ENCODE measurements around the gene GOLPH3. TPM values are rescaled to one million over a fixed set of nuclear protein-coding genes. Genes with fewer than 3 reads are reported as not detected.

The GOLPH3 gene
- total and polyA plus RNA-seq, 9 donors = 54.2 to 88.9 (median 80.2) TPM

- WGBS, 3 donors = 72 to 79% (median 73%) methylated on average over 9 of the region's 9 CpGs
- intact Hi-C loops (cut with DNase I) = no loop called here
- Histone ChIP-seq H3K36me3 (no peaks in the 10 kb centered on the region), H3K4me3 (no peak overlapping the region), H3K4me1 (ENCODE audit: insufficient read depth) (peaks cover 15% of the 10 kb centered on the region), H3K9me3 (no peaks in the 10 kb centered on the region), H3K27me3 (no peaks in the 10 kb centered on the region), H3K27ac (no peak overlapping the region)
- no peak for DNase-seq
- TF ChIP-seq POLR2A (IDR thresholded peaks at IDR 0.05) (no peak), EP300 (IDR thresholded peaks at IDR 0.05) (no peak)
- TF ChIP-seq, protein P1, sequence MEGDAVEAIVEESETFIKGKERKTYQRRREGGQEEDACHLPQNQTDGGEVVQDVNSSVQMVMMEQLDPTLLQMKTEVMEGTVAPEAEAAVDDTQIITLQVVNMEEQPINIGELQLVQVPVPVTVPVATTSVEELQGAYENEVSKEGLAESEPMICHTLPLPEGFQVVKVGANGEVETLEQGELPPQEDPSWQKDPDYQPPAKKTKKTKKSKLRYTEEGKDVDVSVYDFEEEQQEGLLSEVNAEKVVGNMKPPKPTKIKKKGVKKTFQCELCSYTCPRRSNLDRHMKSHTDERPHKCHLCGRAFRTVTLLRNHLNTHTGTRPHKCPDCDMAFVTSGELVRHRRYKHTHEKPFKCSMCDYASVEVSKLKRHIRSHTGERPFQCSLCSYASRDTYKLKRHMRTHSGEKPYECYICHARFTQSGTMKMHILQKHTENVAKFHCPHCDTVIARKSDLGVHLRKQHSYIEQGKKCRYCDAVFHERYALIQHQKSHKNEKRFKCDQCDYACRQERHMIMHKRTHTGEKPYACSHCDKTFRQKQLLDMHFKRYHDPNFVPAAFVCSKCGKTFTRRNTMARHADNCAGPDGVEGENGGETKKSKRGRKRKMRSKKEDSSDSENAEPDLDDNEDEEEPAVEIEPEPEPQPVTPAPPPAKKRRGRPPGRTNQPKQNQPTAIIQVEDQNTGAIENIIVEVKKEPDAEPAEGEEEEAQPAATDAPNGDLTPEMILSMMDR (IDR thresholded peaks at IDR 0.05) = no peak
These were observed 17.5 kb downstream of the GOLPH3 start for GRCh38 chr5:32156635-32157034.

- Histone ChIP-seq H3K27ac (no peak overlapping the region), H3K4me3 (no peak overlapping the region), H3K27me3 (no peaks in the 10 kb centered on the region), H3K36me3 (no peaks in the 10 kb centered on the region), H3K9me3 (no peaks in the 10 kb centered on the region), H3K4me1 (ENCODE audit: insufficient read depth) (peaks cover 17% of the 10 kb centered on the region)
- intact Hi-C loops (cut with DNase I) = no loop called here
- 68 to 83% (median 83%) methylated on average over 2 of the region's 2 CpGs for WGBS, 3 donors
- TF ChIP-seq POLR2A (IDR thresholded peaks at IDR 0.05) (no peak), EP300 (IDR thresholded peaks at IDR 0.05) (no peak)
- TF ChIP-seq, protein P1 (IDR thresholded peaks at IDR 0.05) = no peak
- DNase-seq = no peak
These were observed 18.9 kb downstream of the GOLPH3 start for GRCh38 chr5:32155211-32155610.

GRCh38 chr5:32153723-32154122 lies 20.4 kb downstream of the GOLPH3 start:
- DNase-seq = no peak
- WGBS, 3 donors = 10 to 13% (median 11%) methylated on average over 3 of the region's 3 CpGs
- Histone ChIP-seq H3K4me1 (ENCODE audit: insufficient read depth) (peaks cover 18% of the 10 kb centered on the region), H3K27me3 (no peaks in the 10 kb centered on the region), H3K27ac (no peak overlapping the region), H3K4me3 (no peak overlapping the region), H3K36me3 (no peaks in the 10 kb centered on the region), H3K9me3 (no peaks in the 10 kb centered on the region)
- intact Hi-C loops (cut with DNase I) = no loop called here
- TF ChIP-seq, protein P1 (IDR thresholded peaks at IDR 0.05) = no peak
- no peak for TF ChIP-seq POLR2A (IDR thresholded peaks at IDR 0.05)
- TF ChIP-seq EP300 (IDR thresholded peaks at IDR 0.05) = no peak

GRCh38 chr5:32151198-32151597 lies 22.9 kb downstream of the GOLPH3 start:
- Histone ChIP-seq H3K9me3 (no peaks in the 10 kb centered on the region), H3K36me3 (no peaks in the 10 kb centered on the region), H3K27me3 (no peaks in the 10 kb centered on the region), H3K27ac (no peak overlapping the region), H3K4me1 (ENCODE audit: insufficient read depth) (peaks cover 9% of the 10 kb centered on the region), H3K4me3 (no peak overlapping the region)
- 87 to 93% (median 88%) methylated on average over 6 of the region's 6 CpGs for WGBS, 3 donors
- no peak for TF ChIP-seq POLR2A (IDR thresholded peaks at IDR 0.05)
- TF ChIP-seq, protein P1 (IDR thresholded peaks at IDR 0.05) = no peak
- TF ChIP-seq EP300 (IDR thresholded peaks at IDR 0.05) = no peak
- intact Hi-C loops (cut with DNase I) = no loop called here
- no peak for DNase-seq

Measured in ovary (tissue), 9 donors.